ENCODE measurements around the gene MTIF3.

The MTIF3 gene

DNA sequence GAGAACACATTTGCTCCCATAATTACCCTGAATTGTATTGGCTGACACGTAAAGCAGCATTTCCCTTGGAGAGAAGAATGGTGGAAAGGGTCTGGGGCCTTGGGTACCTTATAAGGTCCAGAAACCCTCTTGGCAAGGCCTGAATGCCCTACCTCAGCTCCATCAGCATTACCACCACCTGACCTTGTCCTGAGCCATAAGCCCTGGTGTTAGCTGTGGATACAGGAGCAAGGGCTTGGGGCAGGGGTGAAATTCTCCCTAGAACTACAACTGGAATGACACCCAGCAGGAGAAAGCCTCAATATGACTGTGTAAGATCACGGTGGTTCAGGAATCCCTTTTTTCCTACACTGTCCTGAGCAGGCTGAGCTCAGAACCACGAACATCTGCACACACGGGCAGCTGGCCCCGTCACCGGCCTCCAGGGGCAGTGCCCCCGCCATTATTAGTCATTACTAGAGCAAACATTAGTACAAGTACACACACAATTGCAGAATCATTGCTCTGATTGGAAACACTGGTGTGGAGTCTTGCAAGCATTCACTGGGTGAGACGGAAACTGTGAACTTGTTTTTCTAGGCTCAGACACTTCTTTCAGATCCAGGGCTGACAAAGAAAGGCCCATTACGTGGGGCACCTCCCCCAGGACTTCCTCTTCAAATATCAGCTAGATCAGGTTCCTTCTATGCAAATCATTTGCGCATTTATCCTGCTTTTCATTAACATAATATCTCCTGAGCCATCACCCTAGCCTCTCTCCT is 26.8 kb upstream of the MTIF3 start:
- H3K27ac ChIP-seq, result no peak overlapping the region

DNA sequence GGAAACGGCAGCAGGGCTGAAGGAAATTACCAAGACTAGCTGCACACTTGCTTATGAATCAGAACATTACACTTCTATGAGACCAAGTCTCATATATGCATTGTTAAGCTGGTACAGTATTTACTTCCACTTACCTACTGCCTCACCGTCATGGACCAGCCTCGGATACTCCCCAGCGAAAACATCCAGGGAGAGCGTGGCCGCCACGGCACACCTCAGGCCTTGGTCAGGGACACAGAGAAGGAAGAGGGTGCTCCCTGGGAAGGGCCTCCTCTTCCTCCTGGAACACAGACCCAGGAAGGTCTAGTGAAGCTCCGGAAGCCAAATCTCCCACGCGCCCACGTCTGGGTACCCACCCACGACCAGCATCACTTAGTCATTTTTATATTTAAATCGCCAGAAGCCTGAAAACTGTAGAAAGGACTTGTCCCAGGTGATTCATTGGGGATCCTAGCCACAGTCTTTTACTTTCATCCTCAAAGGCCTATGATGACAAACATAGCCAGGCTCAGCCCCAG is 24.4 kb upstream of the MTIF3 start:
- TF ChIP-seq, protein P1, sequence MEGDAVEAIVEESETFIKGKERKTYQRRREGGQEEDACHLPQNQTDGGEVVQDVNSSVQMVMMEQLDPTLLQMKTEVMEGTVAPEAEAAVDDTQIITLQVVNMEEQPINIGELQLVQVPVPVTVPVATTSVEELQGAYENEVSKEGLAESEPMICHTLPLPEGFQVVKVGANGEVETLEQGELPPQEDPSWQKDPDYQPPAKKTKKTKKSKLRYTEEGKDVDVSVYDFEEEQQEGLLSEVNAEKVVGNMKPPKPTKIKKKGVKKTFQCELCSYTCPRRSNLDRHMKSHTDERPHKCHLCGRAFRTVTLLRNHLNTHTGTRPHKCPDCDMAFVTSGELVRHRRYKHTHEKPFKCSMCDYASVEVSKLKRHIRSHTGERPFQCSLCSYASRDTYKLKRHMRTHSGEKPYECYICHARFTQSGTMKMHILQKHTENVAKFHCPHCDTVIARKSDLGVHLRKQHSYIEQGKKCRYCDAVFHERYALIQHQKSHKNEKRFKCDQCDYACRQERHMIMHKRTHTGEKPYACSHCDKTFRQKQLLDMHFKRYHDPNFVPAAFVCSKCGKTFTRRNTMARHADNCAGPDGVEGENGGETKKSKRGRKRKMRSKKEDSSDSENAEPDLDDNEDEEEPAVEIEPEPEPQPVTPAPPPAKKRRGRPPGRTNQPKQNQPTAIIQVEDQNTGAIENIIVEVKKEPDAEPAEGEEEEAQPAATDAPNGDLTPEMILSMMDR (IDR thresholded peaks at IDR 0.05), result no peak
- H3K9me3 ChIP-seq, result no peaks in the 10 kb centered on the region
- H3K27ac ChIP-seq, result no peak overlapping the region
- no peaks in the 10 kb centered on the region for H3K4me1 ChIP-seq (ENCODE audit: control insufficient read depth in 1 of 2, insufficient read depth in 1 of 2, low read depth in 1 of 2, low read length in 1 of 2)
- no peak overlapping the region for H3K4me3 ChIP-seq (ENCODE audit: low read depth in 1 of 2, low read length in 1 of 2)
- no peaks in the 10 kb centered on the region for H3K36me3 ChIP-seq
- H3K27me3 ChIP-seq, result no peaks in the 10 kb centered on the region

More for the DNA sequence above, 26.8 kb upstream of the MTIF3 start:
- H3K4me1 ChIP-seq (ENCODE audit: control insufficient read depth in 1 of 2, insufficient read depth in 1 of 2, low read depth in 1 of 2, low read length in 1 of 2), result no peaks in the 10 kb centered on the region
- TF ChIP-seq, protein P1 (IDR thresholded peaks at IDR 0.05), result no peak
- H3K4me3 ChIP-seq (ENCODE audit: low read depth in 1 of 2, low read length in 1 of 2), result no peak overlapping the region
- no peaks in the 10 kb centered on the region for H3K36me3 ChIP-seq
- no peaks in the 10 kb centered on the region for H3K27me3 ChIP-seq
- H3K9me3 ChIP-seq, result no peaks in the 10 kb centered on the region

DNA sequence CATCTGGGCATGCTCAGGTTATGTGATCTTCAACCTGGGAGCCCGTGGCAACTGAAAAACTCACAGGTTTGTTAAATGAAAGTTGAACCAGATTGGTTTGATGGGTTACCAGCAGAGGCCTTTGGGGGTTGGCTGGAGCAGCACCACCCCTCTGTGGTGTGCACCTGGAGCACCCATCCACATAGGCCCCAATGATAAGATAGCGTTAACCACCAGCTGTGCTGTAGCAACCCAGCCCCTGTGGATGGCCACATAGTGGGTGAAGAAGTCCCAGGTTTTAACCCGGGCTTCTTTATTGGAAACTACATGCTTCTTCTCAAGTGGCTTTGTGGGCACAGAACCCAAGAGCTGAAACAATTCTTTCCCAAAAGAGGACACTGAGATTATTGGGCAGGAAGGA is 22.6 kb upstream of the MTIF3 start:
- H3K27me3 ChIP-seq, result no peaks in the 10 kb centered on the region

DNA sequence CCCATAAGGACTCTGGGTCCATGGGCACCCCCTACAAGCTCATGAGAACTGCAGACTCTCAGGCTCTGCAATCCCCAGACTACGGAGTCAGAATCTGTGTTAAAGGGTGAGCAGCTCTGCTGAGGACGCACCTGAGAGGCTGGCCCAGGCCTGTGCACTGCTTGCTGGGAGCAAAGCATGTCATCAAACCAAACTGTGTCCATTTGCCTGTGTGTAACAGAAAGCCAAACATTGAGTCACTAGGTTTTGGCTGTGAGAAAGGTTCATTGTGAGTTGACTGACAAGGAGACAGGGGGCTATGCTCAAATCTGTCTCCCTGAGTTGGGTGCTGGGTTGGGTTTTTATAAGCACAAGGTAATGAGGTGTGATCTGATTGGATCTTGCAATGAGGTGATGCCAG is 22.1 kb upstream of the MTIF3 start:
- H3K36me3 ChIP-seq, result no peaks in the 10 kb centered on the region
- H3K27me3 ChIP-seq, result no peaks in the 10 kb centered on the region
- no peaks in the 10 kb centered on the region for H3K9me3 ChIP-seq
- no peak overlapping the region for H3K4me3 ChIP-seq (ENCODE audit: low read depth in 1 of 2, low read length in 1 of 2)
- TF ChIP-seq, protein P1 (IDR thresholded peaks at IDR 0.05), result no peak
- no peaks in the 10 kb centered on the region for H3K4me1 ChIP-seq (ENCODE audit: control insufficient read depth in 1 of 2, insufficient read depth in 1 of 2, low read depth in 1 of 2, low read length in 1 of 2)
- no peak overlapping the region for H3K27ac ChIP-seq

More for the DNA sequence above, 22.6 kb upstream of the MTIF3 start:
- H3K4me3 ChIP-seq (ENCODE audit: low read depth in 1 of 2, low read length in 1 of 2), result no peak overlapping the region
- H3K4me1 ChIP-seq (ENCODE audit: control insufficient read depth in 1 of 2, insufficient read depth in 1 of 2, low read depth in 1 of 2, low read length in 1 of 2), result no peaks in the 10 kb centered on the region
- no peak overlapping the region for H3K27ac ChIP-seq
- TF ChIP-seq, protein P1 (IDR thresholded peaks at IDR 0.05), result no peak
- no peaks in the 10 kb centered on the region for H3K9me3 ChIP-seq
- no peaks in the 10 kb centered on the region for H3K36me3 ChIP-seq

DNA sequence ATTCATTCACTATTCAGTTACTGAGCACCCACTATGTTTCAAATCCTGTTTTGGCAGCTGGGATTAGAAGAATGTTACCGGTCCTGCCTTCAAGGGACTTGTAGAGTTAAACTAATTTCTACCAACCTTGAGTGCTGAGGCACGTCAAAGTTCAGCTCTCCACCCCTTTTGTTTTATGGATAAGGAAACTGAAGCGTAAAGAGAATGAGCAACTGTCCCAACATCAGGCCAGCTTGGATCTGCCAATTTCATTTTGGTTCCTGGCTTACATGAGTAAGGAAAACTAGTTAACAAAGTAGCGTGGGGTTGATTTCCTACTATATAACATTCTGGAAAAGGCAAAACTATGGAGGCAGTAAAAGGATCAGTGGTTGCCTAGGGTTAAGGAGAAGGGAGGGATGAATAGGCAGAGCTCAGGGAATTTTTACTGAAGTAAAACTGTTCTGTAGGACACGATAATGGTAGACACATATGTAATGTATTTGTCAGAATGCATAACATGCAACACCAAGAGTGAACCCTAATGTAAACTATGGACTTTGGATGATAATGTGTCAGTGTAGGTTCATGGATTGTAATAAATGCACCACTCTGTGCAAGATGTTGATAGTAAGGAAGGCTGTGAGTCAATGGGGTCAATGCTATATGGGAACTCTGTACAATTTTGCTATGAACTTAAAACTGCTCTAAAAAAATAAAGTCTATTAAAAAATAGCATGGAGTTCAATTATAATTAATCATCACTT is 19.9 kb upstream of the MTIF3 start:
- Histone ChIP-seq H3K9me3 (no peaks in the 10 kb centered on the region), H3K36me3 (no peaks in the 10 kb centered on the region), H3K27ac (no peak overlapping the region), H3K4me3 (ENCODE audit: low read depth in 1 of 2, low read length in 1 of 2) (no peak overlapping the region), H3K27me3 (no peaks in the 10 kb centered on the region), H3K4me1 (ENCODE audit: control insufficient read depth in 1 of 2, insufficient read depth in 1 of 2, low read depth in 1 of 2, low read length in 1 of 2) (no peaks in the 10 kb centered on the region)
- TF ChIP-seq, protein P1 (IDR thresholded peaks at IDR 0.05), result no peak
